Measurements from ENCODE around the gene UNC45A.

UNC45A gene

GRCh38 chr15:90979582-90979981 is 44.5 kb downstream of the UNC45A start:
- Histone ChIP-seq H3K9ac (ENCODE audit: low read length) (no peak overlapping the region), H3K4me1 (ENCODE audit: insufficient read depth, low read length, severe bottlenecking) (peaks cover 3% of the 10 kb centered on the region), H3F3A (ENCODE audit: insufficient read depth, low read length) (no peaks in the 10 kb centered on the region), H4K20me1 (ENCODE audit: insufficient read depth, low read length) (no peaks in the 10 kb centered on the region), H2AFZ (ENCODE audit: low read length) (no peak overlapping the region), H3K4me3 (ENCODE audit: low read depth, low read length, poor library complexity, severe bottlenecking) (no peak overlapping the region), H3K4me2 (ENCODE audit: low read length) (no peak overlapping the region), H3K9me2 (ENCODE audit: low read depth, low read length) (no peaks in the 10 kb centered on the region), H3K27ac (ENCODE audit: low read depth, low read length, poor library complexity, severe bottlenecking) (no peak overlapping the region), H3K27me3 (ENCODE audit: insufficient read depth, low read length) (no peaks in the 10 kb centered on the region), H3K36me3 (ENCODE audit: insufficient read depth, low read length) (peaks cover 100% of the 10 kb centered on the region), H3K79me2 (ENCODE audit: insufficient read depth, low read length) (peaks cover 4% of the 10 kb centered on the region), H3K9me3 (ENCODE audit: low read length) (no peaks in the 10 kb centered on the region)
- TF ChIP-seq EZH2 (IDR thresholded peaks at IDR 0.05; ENCODE audit: borderline replicate concordance, low read length) (no peak), CTCF (IDR thresholded peaks at IDR 0.05; ENCODE audit: low read length) (no peak)

GRCh38 chr15:90981681-90982080 is 46.6 kb downstream of the UNC45A start:
- H3K36me3 ChIP-seq (ENCODE audit: insufficient read depth, low read length): peaks cover 88% of the 10 kb centered on the region
- peaks cover 13% of the 10 kb centered on the region for H3K4me1 ChIP-seq (ENCODE audit: insufficient read depth, low read length, severe bottlenecking)
- TF ChIP-seq EZH2 (IDR thresholded peaks at IDR 0.05; ENCODE audit: borderline replicate concordance, low read length): no peak
- no peak; the same call in 1 of the 2 replicates for TF ChIP-seq CTCF (IDR thresholded peaks at IDR 0.05; ENCODE audit: low read length)
- no peak overlapping the region for H3K4me3 ChIP-seq (ENCODE audit: low read depth, low read length, poor library complexity, severe bottlenecking)
- H3K9me2 ChIP-seq (ENCODE audit: low read depth, low read length): no peaks in the 10 kb centered on the region
- no peaks in the 10 kb centered on the region for H4K20me1 ChIP-seq (ENCODE audit: insufficient read depth, low read length)
- H3K27me3 ChIP-seq (ENCODE audit: insufficient read depth, low read length): no peaks in the 10 kb centered on the region
- H3K27ac ChIP-seq (ENCODE audit: low read depth, low read length, poor library complexity, severe bottlenecking): peak overlapping the region; percentile 41
- no peak overlapping the region for H2AFZ ChIP-seq (ENCODE audit: low read length)
- no peak overlapping the region for H3K4me2 ChIP-seq (ENCODE audit: low read length)
- H3F3A ChIP-seq (ENCODE audit: insufficient read depth, low read length): no peaks in the 10 kb centered on the region
- no peak overlapping the region for H3K9ac ChIP-seq (ENCODE audit: low read length)
- H3K9me3 ChIP-seq (ENCODE audit: low read length): no peaks in the 10 kb centered on the region
- H3K79me2 ChIP-seq (ENCODE audit: insufficient read depth, low read length): peaks cover 25% of the 10 kb centered on the region

DNA sequence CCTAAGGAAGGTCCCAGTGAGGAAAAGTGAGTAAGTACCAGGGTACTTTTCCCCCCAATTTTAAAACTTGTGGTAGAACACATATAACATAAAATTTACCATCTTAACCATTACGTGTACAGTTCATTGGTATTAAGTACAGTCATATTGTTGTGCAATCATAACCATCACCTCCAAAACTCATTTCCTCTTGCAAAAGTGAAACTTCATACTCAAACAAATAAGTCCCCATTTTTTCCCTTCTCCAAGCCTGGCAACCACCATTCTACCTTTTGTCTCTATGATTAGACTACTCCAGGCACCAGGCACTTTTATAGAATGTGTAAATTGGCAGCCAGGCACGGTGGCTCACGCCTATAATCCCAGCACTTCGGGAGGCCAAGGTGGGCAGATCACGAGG is 47.0 kb downstream of the UNC45A start:
- no peak overlapping the region for H3K4me2 ChIP-seq (ENCODE audit: low read length)
- no peaks in the 10 kb centered on the region for H4K20me1 ChIP-seq (ENCODE audit: insufficient read depth, low read length)
- H3K27me3 ChIP-seq (ENCODE audit: insufficient read depth, low read length): no peaks in the 10 kb centered on the region
- H3K9ac ChIP-seq (ENCODE audit: low read length): no peak overlapping the region
- peaks cover 29% of the 10 kb centered on the region for H3K79me2 ChIP-seq (ENCODE audit: insufficient read depth, low read length)
- no peaks in the 10 kb centered on the region for H3K9me2 ChIP-seq (ENCODE audit: low read depth, low read length)
- peak overlapping the region; percentile 41 for H3K27ac ChIP-seq (ENCODE audit: low read depth, low read length, poor library complexity, severe bottlenecking)
- peaks cover 84% of the 10 kb centered on the region for H3K36me3 ChIP-seq (ENCODE audit: insufficient read depth, low read length)
- H3K4me1 ChIP-seq (ENCODE audit: insufficient read depth, low read length, severe bottlenecking): peaks cover 18% of the 10 kb centered on the region
- H2AFZ ChIP-seq (ENCODE audit: low read length): no peak overlapping the region
- no peak for TF ChIP-seq EZH2 (IDR thresholded peaks at IDR 0.05; ENCODE audit: borderline replicate concordance, low read length)
- no peak for TF ChIP-seq CTCF (IDR thresholded peaks at IDR 0.05; ENCODE audit: low read length)
- H3K4me3 ChIP-seq (ENCODE audit: low read depth, low read length, poor library complexity, severe bottlenecking): no peak overlapping the region
- H3K9me3 ChIP-seq (ENCODE audit: low read length): no peaks in the 10 kb centered on the region
- H3F3A ChIP-seq (ENCODE audit: insufficient read depth, low read length): no peaks in the 10 kb centered on the region

Data from OCI-LY1 (cell line).